WTC11 (cell line): ENCODE data around the gene OSBPL9. TPM values are rescaled to one million over a fixed set of nuclear protein-coding genes. Genes with fewer than 3 reads are reported as not detected.

Experiments used
- ATAC-seq: fragments of 200-7000 bp; cut with Tn5 transposase; 2 replicates; pipeline ENCODE4 v1.10.0; 2021; ENCODE audit warnings: mild to moderate bottlenecking, moderate library complexity
- CTCF ChIA-PET: fragments of 300-600 bp; sonication (Branson Sonifier 250); formaldehyde crosslinking; loops from one replicate; lab custom pipeline; 2021; ENCODE audit warnings: antibody characterized with exemption; lab: Charles Lee
- POLR2A ChIA-PET: fragments of 350-600 bp; sonication (Branson Sonifier 250); formaldehyde crosslinking; loops from one replicate; lab custom pipeline; 2021; ENCODE audit warnings: antibody characterized with exemption; lab: Charles Lee
- DNase-seq: peaks from one replicate; pipeline ENCODE4 v3.0.0; 2021; ENCODE audit warnings: low spot score
- H3K27ac Mint-ChIP-seq: 2 replicates; pipeline ENCODE4 v1.8.0; 2021; ENCODE audit warnings: mixed read lengths
- H3K27me3 Mint-ChIP-seq: 2 replicates; pipeline ENCODE4 v1.8.0; 2021; ENCODE audit warnings: low read depth, mild to moderate bottlenecking, moderate library complexity, mixed read lengths
- H3K36me3 Mint-ChIP-seq: 2 replicates; pipeline ENCODE4 v1.8.0; 2021; ENCODE audit warnings: mixed read lengths
- H3K4me1 Mint-ChIP-seq: 2 replicates; pipeline ENCODE4 v1.8.0; 2022; ENCODE audit warnings: mixed read lengths
- H3K4me3 Mint-ChIP-seq: 2 replicates; pipeline ENCODE4 v1.8.0; 2021; ENCODE audit warnings: mild to moderate bottlenecking, moderate library complexity, mixed read lengths
- H3K9me3 Mint-ChIP-seq: 2 replicates; pipeline ENCODE4 v1.8.0; 2021; ENCODE audit warnings: mixed read lengths
- ATF3 ChIP-seq: sonication (generic); formaldehyde crosslinking; conservative IDR thresholded peaks from 2 replicates; pipeline ENCODE4 v1.8.1; 2022; ENCODE audit warnings: mild to moderate bottlenecking, missing genetic modification reagents
- CBFB ChIP-seq: sonication (generic); formaldehyde crosslinking; IDR thresholded peaks from 2 replicates; pipeline ENCODE4 v1.8.1; 2022; ENCODE audit warnings: mild to moderate bottlenecking, low read depth, missing genetic modification reagents
- CREB1 ChIP-seq: sonication (generic); formaldehyde crosslinking; IDR thresholded peaks from 2 replicates; pipeline ENCODE4 v1.8.0; 2023; ENCODE audit warnings: mild to moderate bottlenecking, missing genetic modification reagents
- ELF4 ChIP-seq: sonication (generic); formaldehyde crosslinking; IDR thresholded peaks from 2 replicates; pipeline ENCODE4 v1.8.1; 2022; ENCODE audit warnings: low read depth, mild to moderate bottlenecking, moderate library complexity, missing genetic modification reagents
- MAX ChIP-seq: sonication (generic); formaldehyde crosslinking; IDR thresholded peaks from 2 replicates; pipeline ENCODE4 v1.8.0; 2022; ENCODE audit warnings: mild to moderate bottlenecking, missing genetic modification reagents
- MLX ChIP-seq: sonication (generic); formaldehyde crosslinking; IDR thresholded peaks from 2 replicates; pipeline ENCODE4 v1.8.1; 2023; ENCODE audit warnings: mild to moderate bottlenecking, missing genetic modification reagents, moderate library complexity
- NFE2L1 ChIP-seq: sonication (generic); formaldehyde crosslinking; IDR thresholded peaks from 2 replicates; pipeline ENCODE4 v1.8.1; 2023; ENCODE audit warnings: missing genetic modification reagents
- OVOL2 ChIP-seq: fragments of 250-450 bp; sonication (Bioruptor Pico); IDR thresholded peaks from 2 replicates; pipeline ENCODE4 v1.9.0; 2021; ENCODE audit warnings: mild to moderate bottlenecking, borderline replicate concordance
- SMAD3 ChIP-seq: sonication (generic); formaldehyde crosslinking; IDR thresholded peaks from 2 replicates; pipeline ENCODE4 v1.8.0; 2022; ENCODE audit warnings: missing genetic modification reagents, mild to moderate bottlenecking, borderline replicate concordance
- SP1 ChIP-seq: sonication (generic); formaldehyde crosslinking; conservative IDR thresholded peaks from 2 replicates; pipeline ENCODE4 v1.8.1; 2022; ENCODE audit warnings: missing genetic modification reagents
- ZNF232 ChIP-seq: sonication (generic); formaldehyde crosslinking; IDR thresholded peaks from 2 replicates; pipeline ENCODE4 v1.8.0; 2022; ENCODE audit warnings: mild to moderate bottlenecking, missing genetic modification reagents
- ZNF396 ChIP-seq: fragments of 250-450 bp; sonication (Bioruptor Pico); IDR thresholded peaks from 2 replicates; pipeline ENCODE4 v1.8.0; 2021; ENCODE audit warnings: mild to moderate bottlenecking, moderate library complexity, borderline replicate concordance
- ZNF512 ChIP-seq: sonication (generic); formaldehyde crosslinking; IDR thresholded peaks from 2 replicates; pipeline ENCODE4 v1.8.1; 2022; ENCODE audit warnings: missing genetic modification reagents, borderline replicate concordance
- ZNF532 ChIP-seq: fragments of 250-450 bp; sonication (Bioruptor Pico); IDR thresholded peaks from 2 replicates; pipeline ENCODE4 v1.9.0; 2021; ENCODE audit warnings: mild to moderate bottlenecking, borderline replicate concordance
- ZNF671 ChIP-seq: fragments of 250-450 bp; sonication (Bioruptor Pico); IDR thresholded peaks from 2 replicates; pipeline ENCODE4 v1.8.0; 2021; ENCODE audit warnings: mild to moderate bottlenecking
- total RNA-seq: library from RNA; stranded (reverse); gene quantifications from 3 replicates; pipeline ENCODE4 v1.2.3, GENCODE V29; 2021
- TF ChIP-seq, protein P1 (sequence below): sonication (generic); formaldehyde crosslinking; IDR thresholded peaks from 2 replicates; pipeline ENCODE4 v1.8.0; 2022; ENCODE audit warnings: missing genetic modification reagents
- TF ChIP-seq, protein P2 (sequence below): fragments of 250-450 bp; sonication (Bioruptor Pico); IDR thresholded peaks from 2 replicates; pipeline ENCODE4 v1.8.0; 2021; ENCODE audit warnings: mild to moderate bottlenecking
- TF ChIP-seq, protein P3 (sequence below): sonication (generic); formaldehyde crosslinking; IDR thresholded peaks from 2 replicates; pipeline ENCODE4 v1.8.0; 2023; ENCODE audit warnings: missing genetic modification reagents, mild to moderate bottlenecking, borderline replicate concordance

The OSBPL9 gene
- total RNA-seq, 1 experiment from 2014 or later: 55.6 TPM

DNA sequence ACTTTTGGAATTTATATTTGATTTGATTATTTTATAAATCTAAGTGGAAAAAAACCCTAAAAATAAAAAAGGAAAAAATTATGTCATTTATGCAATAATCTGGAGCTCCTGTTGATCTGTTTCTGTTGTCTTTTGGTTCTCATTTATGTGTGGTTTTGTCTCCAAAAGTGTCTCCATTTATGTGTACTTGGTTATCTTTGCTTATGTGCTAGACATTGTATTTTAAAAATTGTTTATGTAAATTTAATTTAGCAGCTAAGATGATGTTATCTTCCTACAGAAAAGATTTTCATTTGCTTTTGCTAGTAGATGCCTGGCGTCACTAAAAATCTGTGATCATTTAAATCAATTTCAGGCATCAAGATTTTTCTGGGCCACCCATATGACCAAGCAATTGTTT is 95.7 kb downstream of the OSBPL9 start:
- POLR2A ChIA-PET: no interaction called here
- Mint-ChIP-seq H3K4me1 (no peaks in the 10 kb centered on the region), H3K9me3 (peaks cover 12% of the 10 kb centered on the region), H3K4me3 (no peak overlapping the region), H3K36me3 (peaks cover 9% of the 10 kb centered on the region), H3K27me3 (no peaks in the 10 kb centered on the region), H3K27ac (no peak overlapping the region)
- TF ChIP-seq NFE2L1 (CRISPR knock-in tag) (no peak), ATF3 (no peak), ZNF232 (CRISPR knock-in tag) (no peak), ZNF396 (no peak), MLX (CRISPR knock-in tag) (no peak), SP1 (no peak), OVOL2 (CRISPR knock-in tag) (no peak), MAX (CRISPR knock-in tag) (no peak), CREB1 (CRISPR knock-in tag) (no peak), CBFB (CRISPR knock-in tag) (no peak), ZNF671 (CRISPR knock-in tag) (no peak)
- TF ChIP-seq, protein P1, sequence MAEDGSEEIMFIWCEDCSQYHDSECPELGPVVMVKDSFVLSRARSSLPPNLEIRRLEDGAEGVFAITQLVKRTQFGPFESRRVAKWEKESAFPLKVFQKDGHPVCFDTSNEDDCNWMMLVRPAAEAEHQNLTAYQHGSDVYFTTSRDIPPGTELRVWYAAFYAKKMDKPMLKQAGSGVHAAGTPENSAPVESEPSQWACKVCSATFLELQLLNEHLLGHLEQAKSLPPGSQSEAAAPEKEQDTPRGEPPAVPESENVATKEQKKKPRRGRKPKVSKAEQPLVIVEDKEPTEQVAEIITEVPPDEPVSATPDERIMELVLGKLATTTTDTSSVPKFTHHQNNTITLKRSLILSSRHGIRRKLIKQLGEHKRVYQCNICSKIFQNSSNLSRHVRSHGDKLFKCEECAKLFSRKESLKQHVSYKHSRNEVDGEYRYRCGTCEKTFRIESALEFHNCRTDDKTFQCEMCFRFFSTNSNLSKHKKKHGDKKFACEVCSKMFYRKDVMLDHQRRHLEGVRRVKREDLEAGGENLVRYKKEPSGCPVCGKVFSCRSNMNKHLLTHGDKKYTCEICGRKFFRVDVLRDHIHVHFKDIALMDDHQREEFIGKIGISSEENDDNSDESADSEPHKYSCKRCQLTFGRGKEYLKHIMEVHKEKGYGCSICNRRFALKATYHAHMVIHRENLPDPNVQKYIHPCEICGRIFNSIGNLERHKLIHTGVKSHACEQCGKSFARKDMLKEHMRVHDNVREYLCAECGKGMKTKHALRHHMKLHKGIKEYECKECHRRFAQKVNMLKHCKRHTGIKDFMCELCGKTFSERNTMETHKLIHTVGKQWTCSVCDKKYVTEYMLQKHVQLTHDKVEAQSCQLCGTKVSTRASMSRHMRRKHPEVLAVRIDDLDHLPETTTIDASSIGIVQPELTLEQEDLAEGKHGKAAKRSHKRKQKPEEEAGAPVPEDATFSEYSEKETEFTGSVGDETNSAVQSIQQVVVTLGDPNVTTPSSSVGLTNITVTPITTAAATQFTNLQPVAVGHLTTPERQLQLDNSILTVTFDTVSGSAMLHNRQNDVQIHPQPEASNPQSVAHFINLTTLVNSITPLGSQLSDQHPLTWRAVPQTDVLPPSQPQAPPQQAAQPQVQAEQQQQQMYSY (CRISPR knock-in tag): no peak
- TF ChIP-seq, protein P2, sequence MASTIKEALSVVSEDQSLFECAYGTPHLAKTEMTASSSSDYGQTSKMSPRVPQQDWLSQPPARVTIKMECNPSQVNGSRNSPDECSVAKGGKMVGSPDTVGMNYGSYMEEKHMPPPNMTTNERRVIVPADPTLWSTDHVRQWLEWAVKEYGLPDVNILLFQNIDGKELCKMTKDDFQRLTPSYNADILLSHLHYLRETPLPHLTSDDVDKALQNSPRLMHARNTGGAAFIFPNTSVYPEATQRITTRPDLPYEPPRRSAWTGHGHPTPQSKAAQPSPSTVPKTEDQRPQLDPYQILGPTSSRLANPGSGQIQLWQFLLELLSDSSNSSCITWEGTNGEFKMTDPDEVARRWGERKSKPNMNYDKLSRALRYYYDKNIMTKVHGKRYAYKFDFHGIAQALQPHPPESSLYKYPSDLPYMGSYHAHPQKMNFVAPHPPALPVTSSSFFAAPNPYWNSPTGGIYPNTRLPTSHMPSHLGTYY (CRISPR knock-in tag): no peak
- ATAC-seq (no peak), DNase-seq (no peak)
- CTCF ChIA-PET: no interaction called here

- Mint-ChIP-seq H3K27ac (no peak overlapping the region), H3K4me1 (no peaks in the 10 kb centered on the region), H3K36me3 (peaks cover 9% of the 10 kb centered on the region), H3K4me3 (no peak overlapping the region)
- CTCF ChIA-PET: no interaction called here
- no peak for DNase-seq
- TF ChIP-seq SMAD3 (CRISPR knock-in tag): no peak
- TF ChIP-seq, protein P3, sequence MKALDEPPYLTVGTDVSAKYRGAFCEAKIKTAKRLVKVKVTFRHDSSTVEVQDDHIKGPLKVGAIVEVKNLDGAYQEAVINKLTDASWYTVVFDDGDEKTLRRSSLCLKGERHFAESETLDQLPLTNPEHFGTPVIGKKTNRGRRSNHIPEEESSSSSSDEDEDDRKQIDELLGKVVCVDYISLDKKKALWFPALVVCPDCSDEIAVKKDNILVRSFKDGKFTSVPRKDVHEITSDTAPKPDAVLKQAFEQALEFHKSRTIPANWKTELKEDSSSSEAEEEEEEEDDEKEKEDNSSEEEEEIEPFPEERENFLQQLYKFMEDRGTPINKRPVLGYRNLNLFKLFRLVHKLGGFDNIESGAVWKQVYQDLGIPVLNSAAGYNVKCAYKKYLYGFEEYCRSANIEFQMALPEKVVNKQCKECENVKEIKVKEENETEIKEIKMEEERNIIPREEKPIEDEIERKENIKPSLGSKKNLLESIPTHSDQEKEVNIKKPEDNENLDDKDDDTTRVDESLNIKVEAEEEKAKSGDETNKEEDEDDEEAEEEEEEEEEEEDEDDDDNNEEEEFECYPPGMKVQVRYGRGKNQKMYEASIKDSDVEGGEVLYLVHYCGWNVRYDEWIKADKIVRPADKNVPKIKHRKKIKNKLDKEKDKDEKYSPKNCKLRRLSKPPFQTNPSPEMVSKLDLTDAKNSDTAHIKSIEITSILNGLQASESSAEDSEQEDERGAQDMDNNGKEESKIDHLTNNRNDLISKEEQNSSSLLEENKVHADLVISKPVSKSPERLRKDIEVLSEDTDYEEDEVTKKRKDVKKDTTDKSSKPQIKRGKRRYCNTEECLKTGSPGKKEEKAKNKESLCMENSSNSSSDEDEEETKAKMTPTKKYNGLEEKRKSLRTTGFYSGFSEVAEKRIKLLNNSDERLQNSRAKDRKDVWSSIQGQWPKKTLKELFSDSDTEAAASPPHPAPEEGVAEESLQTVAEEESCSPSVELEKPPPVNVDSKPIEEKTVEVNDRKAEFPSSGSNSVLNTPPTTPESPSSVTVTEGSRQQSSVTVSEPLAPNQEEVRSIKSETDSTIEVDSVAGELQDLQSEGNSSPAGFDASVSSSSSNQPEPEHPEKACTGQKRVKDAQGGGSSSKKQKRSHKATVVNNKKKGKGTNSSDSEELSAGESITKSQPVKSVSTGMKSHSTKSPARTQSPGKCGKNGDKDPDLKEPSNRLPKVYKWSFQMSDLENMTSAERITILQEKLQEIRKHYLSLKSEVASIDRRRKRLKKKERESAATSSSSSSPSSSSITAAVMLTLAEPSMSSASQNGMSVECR (CRISPR knock-in tag): no peak
- no peak for TF ChIP-seq ZNF512 (CRISPR knock-in tag)
- TF ChIP-seq ELF4 (CRISPR knock-in tag): no peak
- TF ChIP-seq ZNF532: no peak
- TF ChIP-seq, all 79 proteins: peak for 0
- H3K27me3 Mint-ChIP-seq: no peaks in the 10 kb centered on the region
- ATAC-seq: no peak
- peaks cover 12% of the 10 kb centered on the region for H3K9me3 Mint-ChIP-seq
- POLR2A ChIA-PET: no interaction called here
Measured at GRCh38 chr1:51714374-51715019, 97.6 kb downstream of the OSBPL9 start.
